ENCODE data around the gene SKA2.
"Not testable (repeated sequence)": the region's sequence is repeated elsewhere in the genome, so short reads cannot be mapped to it uniquely, and the experiment has no call there.

SKA2 gene

GRCh38 chr17:59151591-59151990, 3.4 kb downstream of the SKA2 start:
- DNase-seq (ENCODE audit: low spot score): no peak

GRCh38 chr17:59151006-59151405, 4.0 kb downstream of the SKA2 start:
- DNase-seq (ENCODE audit: low spot score): no peak

GRCh38 chr17:59149841-59150511, 5.0 kb downstream of the SKA2 start:
- no peak for DNase-seq (ENCODE audit: low spot score)

GRCh38 chr17:59149051-59149450, 5.9 kb downstream of the SKA2 start:
- no peak for DNase-seq (ENCODE audit: low spot score)

GRCh38 chr17:59145571-59146096, 9.4 kb downstream of the SKA2 start:
- no peak for DNase-seq (ENCODE audit: low spot score)

- no peak for DNase-seq (ENCODE audit: low spot score)
These were observed 13.1 kb downstream of the SKA2 start for GRCh38 chr17:59141860-59142259.

- DNase-seq (ENCODE audit: low spot score): no peak
These were observed 15.0 kb downstream of the SKA2 start for GRCh38 chr17:59139939-59140338.

- DNase-seq (ENCODE audit: low spot score): not testable (repeated sequence)
These were observed 16.6 kb downstream of the SKA2 start for GRCh38 chr17:59138339-59138738.

- DNase-seq (ENCODE audit: low spot score): no peak
These were observed 23.9 kb downstream of the SKA2 start for GRCh38 chr17:59131131-59131530.

GRCh38 chr17:59129814-59130213, 25.2 kb downstream of the SKA2 start:
- DNase-seq (ENCODE audit: low spot score): no peak

GRCh38 chr17:59126809-59127417, 28.1 kb downstream of the SKA2 start:
- no peak for DNase-seq (ENCODE audit: low spot score)

- DNase-seq (ENCODE audit: low spot score): no peak
These were observed 30.3 kb downstream of the SKA2 start for GRCh38 chr17:59124665-59125064.

GRCh38 chr17:59121901-59122480, 33.0 kb downstream of the SKA2 start:
- no peak for DNase-seq (ENCODE audit: low spot score)

GRCh38 chr17:59115474-59115873, 39.5 kb downstream of the SKA2 start:
- DNase-seq (ENCODE audit: low spot score): no peak

GRCh38 chr17:59111539-59111938, 43.4 kb downstream of the SKA2 start:
- no peak for DNase-seq (ENCODE audit: low spot score)

- DNase-seq (ENCODE audit: low spot score): no peak
These were observed 44.0 kb downstream of the SKA2 start for GRCh38 chr17:59110973-59111372.

- DNase-seq (ENCODE audit: low spot score): no peak
These were observed 46.4 kb downstream of the SKA2 start for GRCh38 chr17:59108400-59109102.

GRCh38 chr17:59107306-59107670, 47.7 kb downstream of the SKA2 start:
- DNase-seq (ENCODE audit: low spot score): peak; percentile 9

- peak; percentile 99 for DNase-seq (ENCODE audit: low spot score)
These were observed 48.3 kb downstream of the SKA2 start, which contains the start of gene TRIM37 for GRCh38 chr17:59106463-59107305. Gene TRIM37, minus strand, starts transcription at chr17:59106880. Its CDS starts 419 bp downstream, at chr17:59106461.

GRCh38 chr17:59105852-59106462, 49.0 kb downstream of the SKA2 start:
- DNase-seq (ENCODE audit: low spot score): peak; percentile 21

- DNase-seq (ENCODE audit: low spot score): no peak
These were observed 53.8 kb downstream of the SKA2 start for GRCh38 chr17:59101178-59101577.

Data from kidney capillary endothelial cell (primary cell).